ENCODE measurements around the gene RNF34.

DNA sequence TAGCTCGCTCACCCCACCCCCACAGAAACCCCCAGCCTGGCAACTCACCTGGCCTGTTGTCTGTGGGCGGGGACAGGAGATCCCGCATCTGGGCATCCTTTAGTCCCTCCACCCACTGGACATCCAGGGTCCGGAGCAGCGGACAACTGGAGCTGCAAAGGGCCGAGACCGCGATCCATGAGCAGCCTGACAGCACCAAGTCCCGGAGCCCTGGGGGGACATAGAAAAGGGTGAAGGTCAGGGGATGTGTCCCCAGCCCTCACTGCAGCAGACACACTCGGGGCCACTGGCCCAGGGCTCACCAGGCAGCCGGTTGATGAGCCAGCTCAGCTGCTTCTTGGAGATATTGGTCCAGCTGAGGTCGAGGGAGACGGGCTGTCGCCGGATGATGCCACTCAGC is 40.9 kb downstream of the RNF34 start:
- no peak for TF ChIP-seq ZNF138 (CRISPR knock-in tag; IDR thresholded peaks at IDR 0.05; ENCODE audit: low read depth)
- no peak for TF ChIP-seq ZNF7 (CRISPR knock-in tag; IDR thresholded peaks at IDR 0.05)
- no peak for TF ChIP-seq ZSCAN20 (CRISPR knock-in tag; IDR thresholded peaks at IDR 0.05; ENCODE audit: borderline replicate concordance)
- TF ChIP-seq, protein P1, sequence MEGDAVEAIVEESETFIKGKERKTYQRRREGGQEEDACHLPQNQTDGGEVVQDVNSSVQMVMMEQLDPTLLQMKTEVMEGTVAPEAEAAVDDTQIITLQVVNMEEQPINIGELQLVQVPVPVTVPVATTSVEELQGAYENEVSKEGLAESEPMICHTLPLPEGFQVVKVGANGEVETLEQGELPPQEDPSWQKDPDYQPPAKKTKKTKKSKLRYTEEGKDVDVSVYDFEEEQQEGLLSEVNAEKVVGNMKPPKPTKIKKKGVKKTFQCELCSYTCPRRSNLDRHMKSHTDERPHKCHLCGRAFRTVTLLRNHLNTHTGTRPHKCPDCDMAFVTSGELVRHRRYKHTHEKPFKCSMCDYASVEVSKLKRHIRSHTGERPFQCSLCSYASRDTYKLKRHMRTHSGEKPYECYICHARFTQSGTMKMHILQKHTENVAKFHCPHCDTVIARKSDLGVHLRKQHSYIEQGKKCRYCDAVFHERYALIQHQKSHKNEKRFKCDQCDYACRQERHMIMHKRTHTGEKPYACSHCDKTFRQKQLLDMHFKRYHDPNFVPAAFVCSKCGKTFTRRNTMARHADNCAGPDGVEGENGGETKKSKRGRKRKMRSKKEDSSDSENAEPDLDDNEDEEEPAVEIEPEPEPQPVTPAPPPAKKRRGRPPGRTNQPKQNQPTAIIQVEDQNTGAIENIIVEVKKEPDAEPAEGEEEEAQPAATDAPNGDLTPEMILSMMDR (CRISPR knock-in tag; IDR thresholded peaks at IDR 0.05) = no peak
- no peak for TF ChIP-seq TEAD3 (CRISPR knock-in tag; optimal IDR thresholded peaks at IDR 0.05; ENCODE audit: borderline replicate concordance)
- TF ChIP-seq TCF7 (IDR thresholded peaks at IDR 0.05; ENCODE audit: low read depth) = no peak
- TF ChIP-seq, protein P2, sequence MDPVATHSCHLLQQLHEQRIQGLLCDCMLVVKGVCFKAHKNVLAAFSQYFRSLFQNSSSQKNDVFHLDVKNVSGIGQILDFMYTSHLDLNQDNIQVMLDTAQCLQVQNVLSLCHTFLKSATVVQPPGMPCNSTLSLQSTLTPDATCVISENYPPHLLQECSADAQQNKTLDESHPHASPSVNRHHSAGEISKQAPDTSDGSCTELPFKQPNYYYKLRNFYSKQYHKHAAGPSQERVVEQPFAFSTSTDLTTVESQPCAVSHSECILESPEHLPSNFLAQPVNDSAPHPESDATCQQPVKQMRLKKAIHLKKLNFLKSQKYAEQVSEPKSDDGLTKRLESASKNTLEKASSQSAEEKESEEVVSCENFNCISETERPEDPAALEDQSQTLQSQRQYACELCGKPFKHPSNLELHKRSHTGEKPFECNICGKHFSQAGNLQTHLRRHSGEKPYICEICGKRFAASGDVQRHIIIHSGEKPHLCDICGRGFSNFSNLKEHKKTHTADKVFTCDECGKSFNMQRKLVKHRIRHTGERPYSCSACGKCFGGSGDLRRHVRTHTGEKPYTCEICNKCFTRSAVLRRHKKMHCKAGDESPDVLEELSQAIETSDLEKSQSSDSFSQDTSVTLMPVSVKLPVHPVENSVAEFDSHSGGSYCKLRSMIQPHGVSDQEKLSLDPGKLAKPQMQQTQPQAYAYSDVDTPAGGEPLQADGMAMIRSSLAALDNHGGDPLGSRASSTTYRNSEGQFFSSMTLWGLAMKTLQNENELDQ (CRISPR knock-in tag; IDR thresholded peaks at IDR 0.05; ENCODE audit: borderline replicate concordance) = no peak
- TF ChIP-seq, protein P3, sequence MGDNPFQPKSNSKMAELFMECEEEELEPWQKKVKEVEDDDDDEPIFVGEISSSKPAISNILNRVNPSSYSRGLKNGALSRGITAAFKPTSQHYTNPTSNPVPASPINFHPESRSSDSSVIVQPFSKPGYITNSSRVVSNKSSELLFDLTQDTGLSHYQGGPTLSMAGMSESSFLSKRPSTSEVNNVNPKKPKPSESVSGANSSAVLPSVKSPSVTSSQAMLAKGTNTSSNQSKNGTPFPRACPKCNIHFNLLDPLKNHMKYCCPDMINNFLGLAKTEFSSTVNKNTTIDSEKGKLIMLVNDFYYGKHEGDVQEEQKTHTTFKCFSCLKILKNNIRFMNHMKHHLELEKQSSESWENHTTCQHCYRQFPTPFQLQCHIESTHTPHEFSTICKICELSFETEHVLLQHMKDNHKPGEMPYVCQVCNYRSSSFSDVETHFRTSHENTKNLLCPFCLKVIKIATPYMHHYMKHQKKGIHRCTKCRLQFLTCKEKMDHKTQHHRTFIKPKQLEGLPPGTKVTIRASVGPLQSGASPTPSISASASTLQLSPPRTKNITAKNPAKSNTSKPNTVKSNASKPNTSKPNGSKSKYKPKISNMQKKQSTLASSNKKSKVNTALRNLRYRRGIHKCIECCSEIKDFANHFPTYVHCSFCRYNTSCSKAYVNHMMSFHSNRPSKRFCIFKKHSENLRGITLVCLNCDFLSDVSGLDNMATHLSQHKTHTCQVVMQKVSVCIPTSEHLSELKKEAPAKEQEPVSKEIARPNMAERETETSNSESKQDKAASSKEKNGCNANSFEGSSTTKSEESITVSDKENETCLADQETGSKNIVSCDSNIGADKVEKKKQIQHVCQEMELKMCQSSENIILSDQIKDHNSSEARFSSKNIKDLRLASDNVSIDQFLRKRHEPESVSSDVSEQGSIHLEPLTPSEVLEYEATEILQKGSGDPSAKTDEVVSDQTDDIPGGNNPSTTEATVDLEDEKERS (CRISPR knock-in tag; IDR thresholded peaks at IDR 0.05) = no peak
- TF ChIP-seq ZNF331 (CRISPR knock-in tag; IDR thresholded peaks at IDR 0.05) = no peak
- no peak for TF ChIP-seq ZNF12 (CRISPR knock-in tag; IDR thresholded peaks at IDR 0.05)
- TF ChIP-seq GABPB1 (CRISPR knock-in tag; IDR thresholded peaks at IDR 0.05) = no peak
- TF ChIP-seq PHF20 (CRISPR knock-in tag; IDR thresholded peaks at IDR 0.05) = no peak
- TF ChIP-seq POLR2A (IDR thresholded peaks at IDR 0.05; ENCODE audit: insufficient read depth in 1 of 2, low read depth in 2 of 2, low read length in 2 of 2) = no peak
